Kidney (tissue), 14 donors: ENCODE measurements around the gene SPATA3. TPM values are rescaled to one million over a fixed set of nuclear protein-coding genes. Genes with fewer than 3 reads are reported as not detected.

Source experiments
- DNase-seq, 5 donors: peaks; one replicate each; pipeline ENCODE4 v3.0.0-alpha.2; 2013 to 2020
- FAIRE-seq: peaks from 2 replicates; lab custom pipeline; 2012; peaks lifted over from hg19 to GRCh38; lab: Jason Lieb, UNC
- H3K27ac ChIP-seq, 2 donors: one replicate each; pipeline ENCODE4 v1.7.0; 2013; ENCODE audit warnings: low read depth in 2 of 2, low read length in 2 of 2, inconsistent platforms in 1 of 2
- H3K27me3 ChIP-seq: one replicate; pipeline ENCODE4 v1.7.1; 2013; ENCODE audit warnings: low read length, inconsistent platforms; ENCODE audit not compliant: control insufficient read depth, insufficient read depth
- H3K36me3 ChIP-seq, 3 donors: one replicate each; pipeline versions ENCODE4 v1.7.0 to v1.7.1; 2013; ENCODE audit warnings: low read length in 3 of 3, control low read depth in 1 of 3, inconsistent platforms in 1 of 3; ENCODE audit not compliant: insufficient read depth in 3 of 3, control insufficient read depth in 2 of 3
- H3K4me1 ChIP-seq, 3 donors: one replicate each; pipeline versions ENCODE4 v1.7.0 to v1.7.1; 2013; ENCODE audit warnings: low read length in 3 of 3, inconsistent platforms in 1 of 3, low read depth in 1 of 3; ENCODE audit not compliant: control insufficient read depth in 2 of 3, insufficient read depth in 2 of 3
- H3K4me3 ChIP-seq, 3 donors: one replicate each; pipeline versions ENCODE4 v1.7.0 to v1.8.1; 2013; ENCODE audit warnings: low read length in 3 of 3, control low read depth in 1 of 3, inconsistent platforms in 1 of 3
- H3K9ac ChIP-seq, 3 donors: one replicate each; pipeline versions ENCODE4 v1.7.0 to v1.7.1; 2013; ENCODE audit warnings: low read length in 3 of 3, control low read depth in 1 of 3, inconsistent platforms in 1 of 3
- H3K9me3 ChIP-seq, 3 donors: one replicate each; pipeline versions ENCODE4 v1.7.0 to v1.7.1; 2013; ENCODE audit warnings: low read length in 3 of 3, control low read depth in 1 of 3, inconsistent platforms in 1 of 3; ENCODE audit not compliant: control insufficient read depth in 2 of 3, insufficient read depth in 1 of 3
- CTCF ChIP-seq: IDR thresholded peaks from 3 replicates; pipeline ENCODE4 v1.5.1; 2012; ENCODE audit warnings: mild to moderate bottlenecking, moderate library complexity, borderline replicate concordance; ENCODE audit not compliant: insufficient read depth; ENCODE audit errors: extremely low read depth
- intact Hi-C: fragments of 100-400 bp; cut with DNase I; formaldehyde crosslinking; loops from one replicate; pipeline ENCODE4 v1.11.1; 2022
- polyA plus RNA-seq: library from polyadenylated mRNA; stranded (reverse); fragments of 350-450 nt; fragmentation: Illumina TruSeq; extraction: RNeasy Lipid Tissue Mini Kit (QIAGEN cat#74804); gene quantifications from one replicate; pipeline ENCODE4 v1.2.3, GENCODE V29; 2014; ENCODE audit warnings: low read depth, low replicate concordance; ENCODE audit not compliant: insufficient read depth
- total RNA-seq: library from RNA; stranded (reverse); fragmentation: NEBNext Ultra II Directional; extraction: Animal tissue kit (Norgen Biotek cat#: 25700); gene quantifications from one replicate; pipeline ENCODE4 v1.2.1, GENCODE V29; 2021
- donor health status: control.
- donor health status: control.
- donor health status: control.
- donor health status: control.
- donor health status: control.
- donor health status: DM: yes; HTN: yes; CAD: no.
- donor health status: Normal renal cell carcinoma (clear cell type).

The SPATA3 gene
- total and polyA plus RNA-seq, 2 donors from 2014 or later, result not detected

GRCh38 chr2:230955163-230955737 lies 40.7 kb upstream of the SPATA3 start:
- Histone ChIP-seq H3K27ac (no peak overlapping the region), H3K4me3 (no peak overlapping the region), H3K27me3 (no peaks in the 10 kb centered on the region), H3K9me3 (no peaks in the 10 kb centered on the region), H3K36me3 (no peaks in the 10 kb centered on the region), H3K4me1 (no peaks in the 10 kb centered on the region), H3K9ac (no peak overlapping the region)
- FAIRE-seq (no peak), DNase-seq (no peak)
- no peak for TF ChIP-seq CTCF
- intact Hi-C loops, result no loop called here

- no peak for FAIRE-seq
- no peak overlapping the region for H3K9ac ChIP-seq
These were observed 38.8 kb upstream of the SPATA3 start for GRCh38 chr2:230956827-230957755.

GRCh38 chr2:230957756-230958391 lies 38.0 kb upstream of the SPATA3 start:
- Histone ChIP-seq H3K4me1 (no peaks in the 10 kb centered on the region), H3K36me3 (no peaks in the 10 kb centered on the region), H3K9me3 (no peaks in the 10 kb centered on the region), H3K27ac (no peak overlapping the region), H3K4me3 (peak overlapping the region in 2 of 3 donors; percentile 8 to 30), H3K27me3 (no peaks in the 10 kb centered on the region), H3K9ac (no peak overlapping the region)
- DNase-seq, result no peak
- FAIRE-seq, result no peak
- intact Hi-C loops, result no loop called here
- no peak for TF ChIP-seq CTCF

More at GRCh38 chr2:230956827-230957755, 38.8 kb upstream of the SPATA3 start:
- Histone ChIP-seq H3K9me3 (no peaks in the 10 kb centered on the region), H3K4me3 (peak overlapping the region in 2 of 3 donors; percentile 8 to 30), H3K27me3 (no peaks in the 10 kb centered on the region), H3K36me3 (no peaks in the 10 kb centered on the region), H3K4me1 (no peaks in the 10 kb centered on the region), H3K27ac (no peak overlapping the region)
- no peak for TF ChIP-seq CTCF
- intact Hi-C loops, result no loop called here
- peak in 3 of 5 donors; percentile 50 to 76 (median 61) for DNase-seq
